Measurements from ENCODE around the gene PPM1H.

DNA sequence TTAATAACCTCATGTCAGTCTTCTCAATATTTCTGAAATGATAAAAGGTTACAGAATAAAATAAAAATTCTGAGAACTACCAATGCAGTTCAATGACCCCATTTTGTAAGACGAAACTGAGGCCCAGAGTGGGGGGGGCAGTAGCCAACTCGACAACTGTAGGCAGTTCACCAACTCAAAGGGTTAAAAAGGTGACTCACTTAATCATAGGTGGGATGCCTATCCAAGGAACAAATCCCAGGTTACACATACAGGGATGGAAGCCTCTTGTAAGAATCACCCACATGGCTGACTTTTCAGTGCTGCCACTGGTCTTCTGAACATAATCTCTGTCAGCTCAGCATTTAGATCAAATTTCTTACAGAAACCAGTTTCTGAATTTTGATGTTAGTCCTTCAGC is 10.9 kb downstream of the PPM1H start:
- TF ChIP-seq POLR2A (IDR thresholded peaks at IDR 0.05) = no peak
- TF ChIP-seq, protein P1, sequence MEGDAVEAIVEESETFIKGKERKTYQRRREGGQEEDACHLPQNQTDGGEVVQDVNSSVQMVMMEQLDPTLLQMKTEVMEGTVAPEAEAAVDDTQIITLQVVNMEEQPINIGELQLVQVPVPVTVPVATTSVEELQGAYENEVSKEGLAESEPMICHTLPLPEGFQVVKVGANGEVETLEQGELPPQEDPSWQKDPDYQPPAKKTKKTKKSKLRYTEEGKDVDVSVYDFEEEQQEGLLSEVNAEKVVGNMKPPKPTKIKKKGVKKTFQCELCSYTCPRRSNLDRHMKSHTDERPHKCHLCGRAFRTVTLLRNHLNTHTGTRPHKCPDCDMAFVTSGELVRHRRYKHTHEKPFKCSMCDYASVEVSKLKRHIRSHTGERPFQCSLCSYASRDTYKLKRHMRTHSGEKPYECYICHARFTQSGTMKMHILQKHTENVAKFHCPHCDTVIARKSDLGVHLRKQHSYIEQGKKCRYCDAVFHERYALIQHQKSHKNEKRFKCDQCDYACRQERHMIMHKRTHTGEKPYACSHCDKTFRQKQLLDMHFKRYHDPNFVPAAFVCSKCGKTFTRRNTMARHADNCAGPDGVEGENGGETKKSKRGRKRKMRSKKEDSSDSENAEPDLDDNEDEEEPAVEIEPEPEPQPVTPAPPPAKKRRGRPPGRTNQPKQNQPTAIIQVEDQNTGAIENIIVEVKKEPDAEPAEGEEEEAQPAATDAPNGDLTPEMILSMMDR (IDR thresholded peaks at IDR 0.05) = no peak

Measured in heart left ventricle (tissue), 13 donors.